22Rv1 (cell line): ENCODE data around the gene SCAPER.

Experiments
- CTCF ChIP-seq: fragments of 450-650 bp; IDR thresholded peaks from 2 replicates; pipeline ENCODE4 v1.5.1; 2017; ENCODE audit warnings: mild to moderate bottlenecking
- ZFX ChIP-seq: fragments of 450-650 bp; IDR thresholded peaks from 2 replicates; pipeline ENCODE4 v1.6.1; 2017; ENCODE audit warnings: antibody characterized with exemption, borderline replicate concordance

GRCh38 chr15:76753771-76754170, 151.4 kb downstream of the SCAPER start:
- no peak for TF ChIP-seq CTCF
- no peak for TF ChIP-seq ZFX
